SIG-M5 (cell line): ENCODE data around the gene TMEM151B.

ENCODE experiments used
- DNase-seq: peaks from one replicate; lab custom pipeline; 2025; lab: John Stamatoyannopoulos, UW

The TMEM151B gene

GRCh38 chr6:44264154-44265006 lies 5.9 kb upstream of the TMEM151B start:
- DNase-seq = peak; percentile 49

DNA sequence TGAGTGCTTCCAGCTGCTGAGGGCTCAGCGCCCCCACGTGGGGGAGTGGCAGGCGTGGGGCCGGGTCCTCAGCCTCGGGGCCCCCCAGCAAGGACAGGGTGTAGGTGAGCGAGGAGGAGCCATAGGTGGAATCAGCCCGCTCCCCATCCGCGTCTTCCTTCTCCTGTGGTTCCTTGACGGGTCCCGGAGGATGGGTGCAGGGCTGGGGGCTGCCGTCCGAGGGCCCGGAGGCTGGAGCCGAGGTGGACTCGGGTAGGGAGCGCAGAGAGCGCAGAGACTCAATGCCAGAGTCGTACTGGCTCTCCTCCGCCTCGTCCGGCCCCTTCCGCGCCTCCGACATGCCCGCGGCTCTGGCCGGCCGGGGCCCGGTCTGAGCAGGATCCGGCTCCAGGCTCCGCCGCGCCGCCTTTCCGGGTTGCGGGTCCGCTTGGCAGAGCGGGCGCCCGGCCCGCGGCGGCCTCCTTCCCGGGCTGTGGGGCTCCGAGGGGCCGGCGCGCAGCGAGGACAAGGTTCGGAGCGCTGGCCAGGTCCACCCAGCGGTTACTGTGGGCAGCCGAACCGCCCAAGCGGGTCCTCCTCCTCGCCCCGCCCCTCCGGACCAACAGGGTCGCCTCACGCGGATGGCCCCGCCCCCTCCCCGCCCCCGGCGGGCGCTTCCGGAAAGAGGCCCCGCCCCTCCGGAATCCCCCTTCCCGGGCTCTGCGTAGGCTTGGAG lies 5.1 kb upstream of the TMEM151B start, which contains the start of gene NFKBIE:
Gene NFKBIE (minus strand): TSS at position 545 of the 715 bp plus-strand sequence. CDS start 205 bp downstream, at position 340.
- DNase-seq = no peak

DNA sequence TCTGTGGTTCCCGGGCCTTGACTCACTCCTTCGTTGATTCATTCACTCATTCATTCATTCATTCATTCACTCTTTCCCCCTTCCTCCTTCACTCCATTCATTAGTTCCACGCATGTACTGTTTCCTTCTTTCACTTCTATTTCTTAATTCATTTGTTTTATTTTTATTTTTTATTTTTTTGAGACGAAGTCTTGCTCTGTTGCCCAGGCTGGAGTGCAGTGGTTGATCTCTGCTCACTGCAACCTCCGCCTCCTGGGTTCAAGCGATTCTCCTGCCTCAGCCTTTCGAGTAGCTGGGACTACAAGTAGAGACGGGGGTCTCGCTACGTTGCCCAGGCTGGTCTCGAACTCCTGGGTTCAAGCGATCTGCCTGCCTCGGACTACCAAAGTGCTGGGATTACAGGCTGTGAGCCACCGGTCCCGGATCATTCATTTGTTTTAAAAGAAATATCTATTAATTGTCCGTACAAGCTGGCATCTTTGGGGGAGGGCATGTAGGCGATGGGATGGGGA lies 4.5 kb upstream of the TMEM151B start:
- DNase-seq = no peak

DNA sequence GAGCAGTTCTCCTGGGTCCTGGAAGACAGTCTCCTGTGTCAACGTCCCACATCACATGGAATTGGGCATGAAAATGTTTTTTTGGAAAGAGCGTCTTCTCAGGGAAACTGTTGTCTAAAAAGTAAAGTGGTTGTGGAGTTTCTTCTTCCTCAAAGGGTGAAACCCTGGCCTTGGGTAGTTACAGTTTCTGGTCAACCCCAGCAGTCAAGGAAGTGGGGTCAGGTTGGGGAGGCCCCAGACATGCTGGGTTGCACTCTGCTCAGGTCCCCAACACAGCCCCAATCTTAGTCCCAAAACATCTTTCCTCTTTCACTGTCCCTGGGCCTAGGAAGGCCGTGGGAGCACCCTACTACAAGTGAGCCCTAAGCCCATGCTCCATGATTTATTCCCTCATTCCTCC lies 3.9 kb upstream of the TMEM151B start:
- DNase-seq = no peak

DNA sequence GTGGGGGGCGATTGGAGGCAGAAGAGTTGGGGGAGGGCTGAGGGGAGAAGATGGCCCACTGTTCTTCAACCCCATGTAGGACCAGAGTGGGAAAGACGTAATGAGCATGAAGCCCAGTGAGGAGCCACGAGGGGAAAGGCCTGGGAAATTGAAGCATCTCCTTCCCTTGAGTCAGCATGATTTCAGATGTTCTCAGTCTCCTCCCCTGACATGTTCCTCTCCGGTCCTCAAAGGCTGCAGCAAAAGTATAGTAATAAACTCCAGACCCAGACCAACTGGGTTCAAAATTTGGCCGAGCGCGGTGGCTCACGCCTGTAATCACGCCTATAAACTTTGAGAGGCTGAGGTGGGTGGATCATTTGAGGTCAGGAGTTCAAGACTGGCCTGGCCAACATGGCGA lies 3.0 kb upstream of the TMEM151B start:
- DNase-seq = no peak

GRCh38 chr6:44268095-44268628 lies 2.1 kb upstream of the TMEM151B start:
- DNase-seq = no peak

DNA sequence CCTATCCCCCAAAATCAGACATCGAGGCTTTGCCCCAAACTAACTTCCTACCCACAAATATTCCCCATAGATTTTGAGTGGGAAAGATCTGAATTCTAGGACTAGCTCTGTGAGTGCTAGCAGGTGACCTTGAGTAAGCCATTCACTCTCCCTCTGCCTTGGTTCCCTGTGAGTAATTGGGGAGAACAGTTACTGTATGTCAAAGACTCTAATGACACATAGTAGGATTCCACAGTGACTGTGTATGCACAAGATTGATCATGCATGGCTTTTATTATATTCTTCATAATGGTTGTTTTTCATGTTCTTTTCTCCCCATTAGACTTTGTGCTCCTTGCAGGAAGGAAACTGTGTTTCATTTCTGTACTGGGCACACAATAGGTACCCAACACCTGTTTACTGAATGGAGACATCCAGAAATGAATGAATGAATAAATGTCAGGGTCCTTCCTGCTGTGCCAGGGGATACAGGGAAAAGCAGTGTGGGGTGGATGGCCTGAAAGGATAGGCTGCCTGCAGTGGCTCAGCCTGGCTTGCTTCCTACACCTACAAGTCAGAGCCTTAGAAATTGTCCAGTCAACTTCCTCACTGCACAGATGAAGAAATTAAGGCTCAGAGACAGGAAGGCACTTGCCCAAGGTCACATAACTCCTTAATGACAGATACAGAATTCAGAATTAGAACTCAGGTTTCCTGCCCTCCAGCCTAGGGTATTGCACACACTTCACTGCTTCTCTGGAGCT lies 901 bp upstream of the TMEM151B start:
- no peak for DNase-seq

DNA sequence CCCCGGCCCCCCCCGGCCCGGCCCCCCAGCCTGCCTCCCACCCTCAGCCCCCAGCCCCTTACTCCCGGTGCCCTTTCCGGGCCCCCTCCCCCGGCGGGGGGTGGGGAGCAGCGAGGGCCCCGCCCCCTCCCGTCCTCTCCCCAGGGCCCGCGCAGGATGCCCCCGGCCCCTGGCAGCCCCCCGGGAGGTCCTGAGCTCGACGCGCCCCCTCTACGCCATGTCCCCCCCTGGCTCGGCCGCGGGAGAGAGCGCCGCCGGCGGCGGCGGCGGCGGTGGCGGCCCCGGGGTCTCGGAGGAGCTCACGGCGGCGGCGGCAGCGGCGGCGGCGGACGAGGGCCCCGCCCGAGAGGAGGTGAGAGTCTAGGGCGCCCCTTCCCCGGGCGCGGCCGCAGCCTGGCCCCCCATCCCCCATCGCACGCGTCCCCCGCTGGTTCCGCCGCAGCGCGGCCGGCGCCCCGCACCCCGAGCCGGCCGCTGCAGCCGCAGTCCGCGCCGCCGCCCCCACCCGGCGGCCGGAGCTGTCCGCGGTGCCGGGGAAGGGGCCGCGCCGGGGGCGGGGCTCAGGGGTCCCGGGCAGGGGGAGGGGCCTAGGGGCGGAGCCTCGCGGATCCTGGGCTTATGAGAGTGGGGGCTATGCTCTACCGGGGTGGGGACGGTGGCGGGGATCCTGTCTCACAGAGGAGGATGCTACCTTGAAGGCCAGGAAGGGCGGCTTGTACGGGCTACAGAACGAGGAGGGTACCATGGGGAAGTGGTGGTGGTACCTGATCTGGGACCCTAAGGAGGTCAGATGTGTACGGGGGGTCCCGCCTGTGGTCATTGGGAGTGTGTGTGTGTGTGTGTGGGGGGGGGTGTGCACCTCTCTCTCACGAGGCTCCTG lies 516 bp downstream of the TMEM151B start:
- no peak for DNase-seq

GRCh38 chr6:44271406-44271723 lies 1.1 kb downstream of the TMEM151B start:
- no peak for DNase-seq

DNA sequence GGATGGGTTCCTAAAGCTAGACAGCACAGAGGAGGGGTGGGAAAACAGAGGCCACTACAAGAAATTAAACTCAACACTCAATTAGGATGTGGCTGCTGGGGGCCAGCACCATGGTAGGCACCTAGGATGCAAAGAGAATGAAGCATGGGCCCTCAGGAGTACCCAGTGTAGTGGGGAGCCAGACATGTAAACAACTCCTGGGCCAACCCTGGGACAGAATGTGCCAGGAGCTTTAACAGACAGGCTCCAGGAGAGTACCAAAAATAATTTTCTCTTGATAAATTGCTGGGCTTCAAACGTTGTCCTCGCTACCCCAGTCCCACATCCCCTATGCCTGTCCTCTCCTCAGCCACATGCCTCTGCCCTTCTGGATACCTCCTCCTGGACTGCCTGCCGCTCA lies 1.7 kb downstream of the TMEM151B start:
- no peak for DNase-seq

DNA sequence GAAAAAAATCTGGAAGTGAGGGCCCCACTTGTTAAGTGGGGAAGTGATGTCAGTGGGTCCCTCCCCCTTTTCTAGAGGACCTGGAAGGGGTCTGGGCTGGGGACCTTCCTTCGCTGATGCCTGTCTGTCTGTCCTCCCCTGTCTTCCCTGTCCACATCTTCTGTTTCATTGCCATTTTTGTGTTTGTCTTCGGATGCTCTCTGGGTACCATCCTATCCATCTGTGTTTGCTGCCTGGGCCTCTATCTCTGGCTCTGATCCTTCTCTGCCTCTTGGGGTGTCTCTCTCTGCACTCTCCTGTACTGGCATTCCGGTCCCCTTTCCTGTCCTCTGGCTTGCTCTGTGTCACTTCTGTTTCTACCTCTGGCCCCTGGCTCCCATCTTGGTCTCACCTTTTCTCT lies 2.3 kb downstream of the TMEM151B start:
- no peak for DNase-seq

DNA sequence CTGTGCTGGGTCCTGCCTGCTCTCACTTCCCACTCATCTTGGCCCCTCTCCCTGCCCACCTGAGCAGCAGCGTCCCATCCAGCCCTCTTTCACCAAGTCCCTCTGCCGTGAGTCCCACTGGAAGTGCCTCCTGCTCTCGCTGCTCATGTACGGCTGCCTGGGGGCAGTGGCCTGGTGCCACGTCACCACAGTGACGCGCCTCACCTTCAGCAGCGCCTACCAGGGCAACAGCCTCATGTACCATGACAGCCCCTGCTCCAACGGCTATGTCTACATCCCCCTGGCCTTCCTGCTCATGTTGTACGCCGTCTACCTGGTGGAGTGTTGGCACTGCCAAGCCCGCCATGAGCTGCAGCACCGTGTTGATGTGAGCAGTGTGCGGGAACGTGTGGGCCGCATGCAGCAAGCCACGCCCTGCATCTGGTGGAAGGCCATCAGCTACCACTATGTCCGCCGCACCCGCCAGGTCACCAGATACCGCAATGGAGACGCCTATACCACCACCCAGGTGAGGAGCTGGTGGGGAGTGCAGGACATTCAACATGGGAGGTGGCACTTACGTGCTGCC lies 2.8 kb downstream of the TMEM151B start:
- DNase-seq = no peak

- DNase-seq = no peak
These were observed 3.4 kb downstream of the TMEM151B start for GRCh38 chr6:44273617-44274016.

- no peak for DNase-seq
These were observed 5.1 kb downstream of the TMEM151B start for GRCh38 chr6:44275271-44275748.

GRCh38 chr6:44275749-44276648 lies 5.7 kb downstream of the TMEM151B start:
- DNase-seq = no peak

DNA sequence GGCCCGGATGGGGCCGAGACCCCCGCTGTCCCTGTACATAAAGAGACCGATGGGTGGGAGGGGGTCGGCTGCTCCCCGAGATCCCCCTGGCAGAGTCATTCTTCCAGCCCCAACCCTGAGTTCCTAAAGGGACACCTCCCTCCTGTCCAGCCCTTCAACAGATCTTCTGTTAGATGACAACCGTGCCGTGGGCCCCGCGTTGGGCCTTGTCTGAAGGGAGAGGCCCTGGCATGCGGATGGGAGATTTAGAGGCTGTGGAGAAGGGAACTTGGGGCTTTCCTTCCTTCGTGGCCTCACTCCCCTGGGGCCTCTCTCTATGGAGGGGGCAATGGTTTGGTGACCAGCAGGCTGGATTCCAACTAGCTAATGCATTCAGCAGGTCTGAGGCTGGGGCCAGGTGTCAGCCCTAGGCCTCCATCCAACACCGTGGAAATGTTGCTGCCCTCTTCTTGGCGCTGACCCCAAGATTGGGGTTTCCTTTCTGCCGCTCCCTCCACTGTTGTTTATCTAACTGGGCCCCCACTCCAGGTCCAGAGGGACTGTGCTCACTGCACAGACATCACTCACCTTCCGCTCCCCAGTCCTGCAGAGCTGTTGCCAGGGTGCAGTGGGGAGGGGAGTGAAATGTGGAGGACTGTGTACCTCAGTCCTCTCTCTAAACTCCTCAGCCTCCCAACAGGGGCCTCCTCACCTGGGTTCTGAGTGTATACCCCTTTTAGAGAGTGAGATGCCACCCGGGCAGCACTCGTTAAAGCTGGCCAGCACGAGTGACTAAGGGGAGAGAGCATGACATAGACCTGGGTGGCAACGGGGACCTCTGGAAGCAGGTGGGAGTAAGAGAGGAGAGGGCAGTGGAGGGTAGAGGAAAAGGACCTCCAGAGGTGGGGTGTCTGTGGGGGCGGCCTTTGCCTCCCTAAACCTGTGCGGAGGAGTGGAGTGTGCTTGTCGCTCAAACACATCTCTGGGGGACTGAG lies 6.7 kb downstream of the TMEM151B start:
- DNase-seq = no peak

- DNase-seq = no peak
These were observed 7.5 kb downstream of the TMEM151B start for GRCh38 chr6:44277763-44278162.

DNA sequence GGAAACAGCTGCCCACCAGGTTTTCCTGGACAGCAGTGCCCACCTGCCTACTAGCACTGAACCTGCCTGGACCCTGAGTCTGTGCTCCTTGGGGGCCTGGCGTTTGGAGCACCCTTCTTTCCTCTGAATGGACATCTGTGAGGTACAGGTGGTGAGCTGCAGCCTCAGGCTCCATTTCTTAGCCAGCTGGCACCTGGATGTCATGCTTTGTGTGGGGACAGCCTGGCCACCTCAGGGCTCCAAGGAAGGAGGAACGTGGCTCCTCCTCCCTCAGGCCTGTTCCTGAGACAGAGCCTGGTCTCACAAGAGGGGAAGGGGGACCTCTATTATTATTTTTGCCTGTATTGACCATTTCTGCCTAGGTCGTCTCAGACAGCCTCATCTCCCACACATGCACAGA lies 8.1 kb downstream of the TMEM151B start:
- DNase-seq = no peak
